Gastrocnemius medialis (tissue), 4 donors: ENCODE measurements around the gene ABCC10. TPM values are rescaled to one million over a fixed set of nuclear protein-coding genes. Genes with fewer than 3 reads are reported as not detected.

ENCODE experiments used
- ATAC-seq, 2 donors: fragments of 150-250 bp; one replicate each; pipeline ENCODE4 v1.9.1; 2016
- DNase-seq, 2 donors: peaks; one replicate each; pipeline ENCODE4 v3.0.0-alpha.2; 2019
- H3K27ac ChIP-seq, 4 donors: fragments of 200-600 bp; sonication (generic); 1 replicate in 1 of 4; 2 replicates in 3 of 4; pipeline ENCODE4 v1.5.1; 2016 to 2018; ENCODE audit warnings: mild to moderate bottlenecking in 2 of 4, moderate library complexity in 1 of 4
- H3K27me3 ChIP-seq, 3 donors: fragments of 200-600 bp; sonication (generic) in 2 of 3; 1 replicate in 1 of 3; 2 replicates in 2 of 3; pipeline versions ENCODE4 v1.5.1 to v1.6.0; 2016 to 2019; ENCODE audit warnings: mild to moderate bottlenecking in 1 of 3, moderate library complexity in 1 of 3
- H3K36me3 ChIP-seq, 2 donors: fragments of 200-600 bp; sonication (generic) in 1 of 2; one replicate each; pipeline ENCODE4 v1.5.1; 2017 to 2018
- H3K4me1 ChIP-seq, 2 donors: fragments of 200-600 bp; sonication (generic) in 1 of 2; one replicate each; pipeline ENCODE4 v1.5.1; 2016 to 2017; ENCODE audit warnings: mild to moderate bottlenecking in 2 of 2
- H3K4me3 ChIP-seq, 4 donors: fragments of 200-600 bp; sonication (generic) in 3 of 4; 1 replicate in 1 of 4; 2 replicates in 3 of 4; pipeline ENCODE4 v1.5.1; 2016 to 2019; ENCODE audit warnings: mild to moderate bottlenecking in 2 of 4
- H3K9me3 ChIP-seq, 3 donors: fragments of 200-600 bp; sonication (generic) in 2 of 3; 1 replicate in 1 of 3; 2 replicates in 2 of 3; pipeline ENCODE4 v1.5.1; 2016 to 2019
- POLR2A ChIP-seq, 2 donors: fragments of 450-650 bp; IDR thresholded peaks; one replicate each; pipeline ENCODE4 v1.6.1; 2017; ENCODE audit warnings: antibody characterized with exemption in 2 of 2, mild to moderate bottlenecking in 2 of 2, moderate library complexity in 2 of 2
- in situ Hi-C, 4 donors: fragments of 200-750 bp; cut with MboI; loops; one replicate each; pipeline versions ENCODE4 v1.15.0 to v1.8.0; 2017; ENCODE audit warnings: low sequenced_read_pairs in 4 of 4
- intact Hi-C: fragments of 100-400 bp; cut with DNase I; formaldehyde crosslinking; loops from one replicate; pipeline ENCODE4 v1.15.1; 2023; ENCODE audit warnings: low total_unique reads
- total RNA-seq, 4 donors: library from RNA; depleted of rRNA; stranded (reverse); fragments of >200 nt; gene quantifications; one replicate each; pipeline versions ENCODE4 v1.1.0 to v1.2.3, GENCODE V29; 2016
- TF ChIP-seq, protein P1 (sequence below), 5 experiments: fragments of 450-650 bp in 3 of 5; fragments of 200-600 bp in 2 of 5; sonication (generic) in 2 of 5; IDR thresholded peaks in 4 of 5; conservative IDR thresholded peaks in 1 of 5; 1 replicate in 4 of 5; 2 replicates in 1 of 5; pipeline ENCODE4 v1.5.1; 2016 to 2019; ENCODE audit warnings: antibody characterized with exemption in 5 of 5, mild to moderate bottlenecking in 3 of 5, moderate library complexity in 3 of 5

Gene ABCC10
- total RNA-seq, 4 donors from 2014 or later: 5.3 to 11.8 (median 8.6) TPM

DNA sequence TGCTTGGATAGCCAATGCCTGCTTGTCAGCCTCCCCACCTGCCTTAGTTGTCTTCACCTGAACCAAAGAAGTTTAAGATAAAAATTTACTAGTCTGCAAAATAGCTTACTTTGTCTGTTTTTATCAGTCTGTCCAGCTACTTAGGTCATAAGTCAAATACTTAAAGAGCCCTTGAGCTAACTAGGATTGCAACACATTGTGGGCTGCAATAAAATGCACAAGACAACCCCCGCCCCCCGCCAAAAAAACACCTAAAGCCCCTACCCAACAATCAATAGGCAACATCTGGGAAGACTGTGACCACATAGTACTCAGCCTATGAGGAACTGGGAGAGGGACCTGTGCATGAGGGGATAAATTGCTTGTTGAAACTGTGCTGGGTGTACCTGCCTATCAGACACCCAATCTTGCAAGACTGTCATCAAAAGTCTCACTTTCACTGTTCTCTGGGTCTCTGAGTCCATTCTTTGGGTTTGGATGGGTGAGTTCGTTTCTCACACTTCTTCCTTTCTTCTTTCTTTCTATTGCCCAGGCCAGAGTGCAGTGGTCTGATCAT lies 27.3 kb upstream of the ABCC10 start:
- H3K27me3 ChIP-seq: no peaks in the 10 kb centered on the region
- no peak overlapping the region for H3K27ac ChIP-seq
- H3K9me3 ChIP-seq: no peaks in the 10 kb centered on the region
- no peaks in the 10 kb centered on the region for H3K36me3 ChIP-seq
- no peaks in the 10 kb centered on the region for H3K4me1 ChIP-seq
- TF ChIP-seq POLR2A (IDR thresholded peaks at IDR 0.05): no peak
- TF ChIP-seq, protein P1, sequence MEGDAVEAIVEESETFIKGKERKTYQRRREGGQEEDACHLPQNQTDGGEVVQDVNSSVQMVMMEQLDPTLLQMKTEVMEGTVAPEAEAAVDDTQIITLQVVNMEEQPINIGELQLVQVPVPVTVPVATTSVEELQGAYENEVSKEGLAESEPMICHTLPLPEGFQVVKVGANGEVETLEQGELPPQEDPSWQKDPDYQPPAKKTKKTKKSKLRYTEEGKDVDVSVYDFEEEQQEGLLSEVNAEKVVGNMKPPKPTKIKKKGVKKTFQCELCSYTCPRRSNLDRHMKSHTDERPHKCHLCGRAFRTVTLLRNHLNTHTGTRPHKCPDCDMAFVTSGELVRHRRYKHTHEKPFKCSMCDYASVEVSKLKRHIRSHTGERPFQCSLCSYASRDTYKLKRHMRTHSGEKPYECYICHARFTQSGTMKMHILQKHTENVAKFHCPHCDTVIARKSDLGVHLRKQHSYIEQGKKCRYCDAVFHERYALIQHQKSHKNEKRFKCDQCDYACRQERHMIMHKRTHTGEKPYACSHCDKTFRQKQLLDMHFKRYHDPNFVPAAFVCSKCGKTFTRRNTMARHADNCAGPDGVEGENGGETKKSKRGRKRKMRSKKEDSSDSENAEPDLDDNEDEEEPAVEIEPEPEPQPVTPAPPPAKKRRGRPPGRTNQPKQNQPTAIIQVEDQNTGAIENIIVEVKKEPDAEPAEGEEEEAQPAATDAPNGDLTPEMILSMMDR (IDR thresholded peaks at IDR 0.05 in 4 of 5, conservative IDR thresholded peaks at IDR 0.05 in 1 of 5): no peak
- in situ Hi-C loops (no loop called here), intact Hi-C loops (no loop called here)
- ATAC-seq: no peak
- H3K4me3 ChIP-seq: no peak overlapping the region
- no peak for DNase-seq

DNA sequence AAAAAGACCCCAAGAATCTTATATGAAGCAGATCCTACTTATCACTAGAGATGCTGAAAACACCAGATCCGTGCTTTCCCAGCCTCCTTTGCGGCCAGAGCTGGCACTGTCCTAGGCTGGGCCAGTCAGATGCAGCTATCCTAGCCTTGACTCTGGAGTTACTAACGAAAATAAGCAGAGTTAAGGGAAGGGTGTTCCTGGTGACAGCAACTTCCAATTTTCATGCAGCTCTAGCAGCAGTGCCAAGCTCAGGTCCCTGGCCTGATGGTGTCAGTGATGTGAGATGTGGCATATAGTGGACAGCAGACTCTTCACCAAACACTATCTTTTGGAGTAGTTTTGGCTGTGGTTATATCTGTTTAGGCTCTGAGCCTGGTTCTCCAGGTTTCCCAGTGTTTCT lies 25.6 kb upstream of the ABCC10 start:
- no peaks in the 10 kb centered on the region for H3K36me3 ChIP-seq
- peaks cover 0 to 5% (median 4%) of the 10 kb centered on the region in 3 donors for H3K27me3 ChIP-seq
- in situ Hi-C loops (no loop called here), intact Hi-C loops (no loop called here)
- ATAC-seq (no peak), DNase-seq (no peak)
- TF ChIP-seq, protein P1 (IDR thresholded peaks at IDR 0.05 in 4 of 5, conservative IDR thresholded peaks at IDR 0.05 in 1 of 5): no peak
- TF ChIP-seq POLR2A (IDR thresholded peaks at IDR 0.05): no peak
- H3K9me3 ChIP-seq: no peaks in the 10 kb centered on the region
- H3K27ac ChIP-seq: no peak overlapping the region
- no peak overlapping the region for H3K4me3 ChIP-seq
- H3K4me1 ChIP-seq: no peaks in the 10 kb centered on the region

GRCh38 chr6:43402820-43403219 lies 24.5 kb upstream of the ABCC10 start:
- Histone ChIP-seq H3K27ac (no peak overlapping the region), H3K27me3 (peaks cover 0 to 5% (median 4%) of the 10 kb centered on the region in 3 donors), H3K9me3 (no peaks in the 10 kb centered on the region), H3K36me3 (no peaks in the 10 kb centered on the region), H3K4me3 (no peak overlapping the region), H3K4me1 (no peaks in the 10 kb centered on the region)
- ATAC-seq: no peak
- no peak for DNase-seq
- intact Hi-C loops: no loop called here
- in situ Hi-C loops: no loop called here
- TF ChIP-seq, protein P1 (IDR thresholded peaks at IDR 0.05 in 4 of 5, conservative IDR thresholded peaks at IDR 0.05 in 1 of 5): no peak
- TF ChIP-seq POLR2A (IDR thresholded peaks at IDR 0.05): no peak

- Histone ChIP-seq H3K9me3 (no peaks in the 10 kb centered on the region), H3K4me3 (no peak overlapping the region), H3K4me1 (no peaks in the 10 kb centered on the region), H3K27me3 (peaks cover 0 to 5% (median 4%) of the 10 kb centered on the region in 3 donors), H3K27ac (no peak overlapping the region), H3K36me3 (no peaks in the 10 kb centered on the region)
- TF ChIP-seq, protein P1 (IDR thresholded peaks at IDR 0.05 in 4 of 5, conservative IDR thresholded peaks at IDR 0.05 in 1 of 5): no peak
- TF ChIP-seq POLR2A (IDR thresholded peaks at IDR 0.05): no peak
- ATAC-seq (no peak), DNase-seq (no peak)
- intact Hi-C loops: no loop called here
- in situ Hi-C loops: no loop called here
Observed at GRCh38 chr6:43405354-43405753, 22.0 kb upstream of the ABCC10 start.

DNA sequence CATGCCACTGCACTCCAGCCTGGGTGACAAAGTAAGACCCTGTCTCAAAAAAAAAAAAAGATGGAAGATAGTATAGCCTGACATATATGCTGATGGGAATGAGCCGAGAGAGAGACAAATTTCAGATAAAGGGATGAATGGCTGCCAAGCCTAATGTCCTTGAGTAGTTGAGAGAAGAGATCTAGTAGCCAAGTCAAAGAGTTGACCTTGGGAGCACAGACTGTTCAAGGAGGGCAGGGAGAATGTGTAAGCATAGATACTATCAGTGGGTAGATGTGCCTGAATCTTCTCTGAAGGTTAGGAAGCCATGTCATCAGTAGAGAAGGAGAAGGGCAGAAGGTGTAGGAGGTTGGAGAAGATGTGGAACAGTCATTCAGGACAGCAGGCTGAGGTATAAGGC lies 20.0 kb upstream of the ABCC10 start:
- intact Hi-C loops: no loop called here
- DNase-seq (no peak), ATAC-seq (no peak)
- H3K27me3 ChIP-seq: peaks cover 0 to 5% (median 4%) of the 10 kb centered on the region in 3 donors
- TF ChIP-seq, protein P1 (IDR thresholded peaks at IDR 0.05 in 4 of 5, conservative IDR thresholded peaks at IDR 0.05 in 1 of 5): no peak
- TF ChIP-seq POLR2A (IDR thresholded peaks at IDR 0.05): no peak
- no peak overlapping the region for H3K27ac ChIP-seq
- no peaks in the 10 kb centered on the region for H3K36me3 ChIP-seq
- in situ Hi-C loops: no loop called here
- H3K4me1 ChIP-seq: no peaks in the 10 kb centered on the region
- H3K4me3 ChIP-seq: no peak overlapping the region
- no peaks in the 10 kb centered on the region for H3K9me3 ChIP-seq
